Thymus (tissue), 11 donors: ENCODE measurements around the gene NATD1. TPM values are rescaled to one million over a fixed set of nuclear protein-coding genes. Genes with fewer than 3 reads are reported as not detected.
"Not testable (repeated sequence)": the region's sequence is repeated elsewhere in the genome, so short reads cannot be mapped to it uniquely, and the experiment has no call there.

Source experiments
- DNase-seq, 9 donors: peaks; one replicate each; pipeline ENCODE4 v3.0.0-alpha.2; 2013; ENCODE audit warnings: low spot score in 9 of 9, low read depth in 6 of 9, missing footprints in 1 of 9
- H3K27ac ChIP-seq, 2 donors: one replicate each; pipeline ENCODE4 v1.5.1; 2013; ENCODE audit warnings: control low read depth in 1 of 2, low read depth in 1 of 2, low read length in 1 of 2, mild to moderate bottlenecking in 1 of 2, moderate library complexity in 1 of 2
- H3K27me3 ChIP-seq, 2 donors: one replicate each; pipeline ENCODE4 v1.5.1; 2013; ENCODE audit warnings: low read length in 1 of 2; ENCODE audit not compliant: control insufficient read depth in 2 of 2, insufficient read depth in 1 of 2
- H3K36me3 ChIP-seq, 2 donors: one replicate each; pipeline ENCODE4 v1.5.1; 2013; ENCODE audit warnings: low read length in 1 of 2, mild to moderate bottlenecking in 1 of 2, moderate library complexity in 1 of 2; ENCODE audit not compliant: control insufficient read depth in 2 of 2, insufficient read depth in 2 of 2
- H3K4me1 ChIP-seq, 2 donors: one replicate each; pipeline ENCODE4 v1.5.1; 2013; ENCODE audit warnings: low read length in 2 of 2; ENCODE audit not compliant: control insufficient read depth in 2 of 2, insufficient read depth in 2 of 2
- H3K4me3 ChIP-seq, 2 donors: one replicate each; pipeline ENCODE4 v1.5.1; 2013; ENCODE audit warnings: low read length in 2 of 2, control low read depth in 1 of 2, mild to moderate bottlenecking in 1 of 2
- H3K9me3 ChIP-seq, 2 donors: one replicate each; pipeline ENCODE4 v1.5.1; 2013; ENCODE audit warnings: low read length in 1 of 2, mild to moderate bottlenecking in 1 of 2; ENCODE audit not compliant: control insufficient read depth in 2 of 2, insufficient read depth in 1 of 2
- whole genome bisulfite sequencing: extraction: QIAGEN DNeasy Blood & Tissue Kit; methylation state at CpG from one replicate; pipeline ENCODE4 v1.1.7; 2013; 5-methylcytosine and 5-hydroxymethylcytosine counted together
- polyA plus RNA-seq: library from polyadenylated mRNA; stranded (reverse); fragments of 200-250 nt; gene quantifications from one replicate; pipeline ENCODE4 v1.2.3, GENCODE V29; 2013
- total RNA-seq: library from RNA; stranded (reverse); fragments of 120-200 nt; gene quantifications from one replicate; pipeline ENCODE4 v1.2.4, GENCODE V29; 2013
- donor health status: healthy.

NATD1 gene
- total and polyA plus RNA-seq, 2 donors, result 2.7 to 4.8 TPM

GRCh38 chr17:21196126-21196525, 57.1 kb downstream of the NATD1 start:
- no peak for DNase-seq
- Histone ChIP-seq H3K27ac (no peak overlapping the region), H3K4me1 (peaks cover 0 to 7% of the 10 kb centered on the region in 2 donors), H3K27me3 (no peaks in the 10 kb centered on the region), H3K36me3 (peaks cover 23 to 41% of the 10 kb centered on the region in 2 donors), H3K4me3 (no peak overlapping the region), H3K9me3 (no peaks in the 10 kb centered on the region)
- 92% methylated on average over 5 of the region's 5 CpGs for WGBS

- WGBS, result 94% methylated on average over 5 of the region's 5 CpGs
- Histone ChIP-seq H3K27ac (no peak overlapping the region), H3K9me3 (no peaks in the 10 kb centered on the region), H3K27me3 (no peaks in the 10 kb centered on the region), H3K4me3 (no peak overlapping the region), H3K36me3 (peaks cover 28 to 32% of the 10 kb centered on the region in 2 donors), H3K4me1 (peaks cover 0 to 3% of the 10 kb centered on the region in 2 donors)
- no peak for DNase-seq
Observed at GRCh38 chr17:21194703-21195102, 58.5 kb downstream of the NATD1 start.

GRCh38 chr17:21194226-21194625, 59.0 kb downstream of the NATD1 start:
- 91% methylated on average over 8 of the region's 8 CpGs for WGBS
- Histone ChIP-seq H3K9me3 (no peaks in the 10 kb centered on the region), H3K36me3 (peaks cover 28 to 37% of the 10 kb centered on the region in 2 donors), H3K27me3 (no peaks in the 10 kb centered on the region), H3K4me3 (no peak overlapping the region), H3K27ac (no peak overlapping the region), H3K4me1 (peaks cover 0 to 3% of the 10 kb centered on the region in 2 donors)
- DNase-seq, result no peak

GRCh38 chr17:21193031-21193430, 60.2 kb downstream of the NATD1 start:
- Histone ChIP-seq H3K4me3 (no peak overlapping the region), H3K9me3 (no peaks in the 10 kb centered on the region), H3K36me3 (peaks cover 24 to 33% of the 10 kb centered on the region in 2 donors), H3K27ac (peak overlapping the region in 1 of 2 donors; percentile 50), H3K4me1 (peaks cover 0 to 3% of the 10 kb centered on the region in 2 donors), H3K27me3 (no peaks in the 10 kb centered on the region)
- peak in 5 of 9 donors; percentile 7 to 57 (median 15) for DNase-seq
- WGBS, result 49% methylated on average over 5 of the region's 5 CpGs

- not testable (repeated sequence) for H3K27me3 ChIP-seq, H3K4me1 ChIP-seq, H3K4me3 ChIP-seq, H3K27ac ChIP-seq, H3K9me3 ChIP-seq, DNase-seq
- WGBS, result 97% methylated on average over 7 of the region's 7 CpGs
- peaks cover 18 to 27% of the 10 kb centered on the region in 2 donors for H3K36me3 ChIP-seq
Observed at GRCh38 chr17:21192414-21192813, 60.8 kb downstream of the NATD1 start.

- H3K9me3 ChIP-seq, result no peaks in the 10 kb centered on the region
- H3K27me3 ChIP-seq, result no peaks in the 10 kb centered on the region
- no peak overlapping the region for H3K27ac ChIP-seq
- no peak overlapping the region for H3K4me3 ChIP-seq
- peaks cover 0 to 3% of the 10 kb centered on the region in 2 donors for H3K4me1 ChIP-seq
- no peak for DNase-seq
- WGBS, result 100% methylated on average over 2 of the region's 2 CpGs
- H3K36me3 ChIP-seq, result peaks cover 11 to 20% of the 10 kb centered on the region in 2 donors
Observed at GRCh38 chr17:21191698-21192097, 61.5 kb downstream of the NATD1 start.

- no peak for DNase-seq
- Histone ChIP-seq H3K36me3 (peaks cover 10 to 21% of the 10 kb centered on the region in 2 donors), H3K27ac (no peak overlapping the region), H3K9me3 (no peaks in the 10 kb centered on the region), H3K4me3 (no peak overlapping the region), H3K4me1 (peaks cover 0 to 3% of the 10 kb centered on the region in 2 donors), H3K27me3 (no peaks in the 10 kb centered on the region)
- WGBS, result 96% methylated on average over 6 of the region's 6 CpGs
Observed at GRCh38 chr17:21190078-21190477, 63.1 kb downstream of the NATD1 start.

GRCh38 chr17:21189361-21189760, 63.8 kb downstream of the NATD1 start:
- no peak for DNase-seq
- Histone ChIP-seq H3K36me3 (peaks cover 13 to 24% of the 10 kb centered on the region in 2 donors), H3K4me1 (peaks cover 0 to 3% of the 10 kb centered on the region in 2 donors), H3K27me3 (no peaks in the 10 kb centered on the region), H3K4me3 (no peak overlapping the region), H3K9me3 (no peaks in the 10 kb centered on the region), H3K27ac (no peak overlapping the region)
- WGBS, result 97% methylated on average over 4 of the region's 4 CpGs
